ENCODE results near the gene HMGB2. TPM values are rescaled to one million over a fixed set of nuclear protein-coding genes. Genes with fewer than 3 reads are reported as not detected.

HMGB2 gene
- total and polyA plus RNA-seq, 2 experiments from 2014 or later: 103 to 593 TPM

GRCh38 chr4:173282256-173282562 lies 51.9 kb downstream of the HMGB2 start:
- Mint-ChIP-seq H3K36me3 (ENCODE audit: low read depth) (peaks cover 64% of the 10 kb centered on the region), H3K27me3 (ENCODE audit: insufficient read depth, low read depth, poor library complexity) (peaks cover 3% of the 10 kb centered on the region), H3K9me3 (peaks cover 48% of the 10 kb centered on the region), H3K4me3 (no peak overlapping the region), H3K27ac (no peak overlapping the region), H3K4me1 (peaks cover 3% of the 10 kb centered on the region; the same call in 2 of the 3 replicates)
- H4K20me1 ChIP-seq (replicated peaks; ENCODE audit: insufficient read depth): peaks cover 8% of the 10 kb centered on the region; the same call in 1 of the 2 replicates
- TF ChIP-seq EZH2phosphoT487 (IDR thresholded peaks at IDR 0.05; ENCODE audit: unreplicated experiment): no peak
- no peak for TF ChIP-seq ZNF331 (CRISPR knock-in tag; IDR thresholded peaks at IDR 0.05; ENCODE audit: low read depth)
- no peak for TF ChIP-seq ZNF462 (CRISPR knock-in tag; IDR thresholded peaks at IDR 0.05)
- no peak for TF ChIP-seq POLR2AphosphoS5 (IDR thresholded peaks at IDR 0.05; ENCODE audit: low read depth)
- TF ChIP-seq ZNF114 (CRISPR knock-in tag; IDR thresholded peaks at IDR 0.05): no peak
- TF ChIP-seq NANOG (IDR thresholded peaks at IDR 0.05; ENCODE audit: borderline replicate concordance): no peak
- TF ChIP-seq STAT1 (IDR thresholded peaks at IDR 0.05; ENCODE audit: unreplicated experiment): no peak
- TF ChIP-seq JUNB (IDR thresholded peaks at IDR 0.05; ENCODE audit: unreplicated experiment): no peak
- DNase-seq (ENCODE audit: low spot score) (no peak), ATAC-seq (no peak)
- H3K27ac ChIP-seq (ENCODE audit: low read depth): no peak overlapping the region
- no peaks in the 10 kb centered on the region for H3K27me3 ChIP-seq (ENCODE audit: insufficient read depth)
- H3K36me3 ChIP-seq (ENCODE audit: insufficient read depth): peaks cover 33% of the 10 kb centered on the region
- 0 out of 2 replicates have a peak, but pooled peaks cover 3% of the 10 kb centered on the region for H3K9me2 ChIP-seq (ENCODE audit: insufficient read depth)
- H3F3A ChIP-seq (replicated peaks; ENCODE audit: low read depth): no peaks in the 10 kb centered on the region
- H3K79me2 ChIP-seq (replicated peaks; ENCODE audit: insufficient read depth): peaks cover 79% of the 10 kb centered on the region
- no peaks in the 10 kb centered on the region for H3K4me1 ChIP-seq (ENCODE audit: insufficient read depth)
- H3K4me3 ChIP-seq: no peak overlapping the region
- H3K4me2 ChIP-seq: no peak overlapping the region
- H2AFZ ChIP-seq: no peak overlapping the region

Measured in GM23338 (cell line).